Naive thymus-derived CD4-positive, alpha-beta T cell (primary cell): ENCODE measurements around the gene TTLL5. TPM values are rescaled to one million over a fixed set of nuclear protein-coding genes. Genes with fewer than 3 reads are reported as not detected.
A peak's percentile ranks its signal among the peaks of the same experiment; 100 is the strongest.

Source experiments
- ATAC-seq: fragments of 150-1000 bp; cut with Tn5 transposase; 2 replicates; pipeline ENCODE4 v1.10.0; 2021; ENCODE audit warnings: mild to moderate bottlenecking, moderate library complexity
- CTCF ChIA-PET: fragments of 350-600 bp; sonication (Branson Sonifier 250); formaldehyde crosslinking; loops from one replicate; lab custom pipeline; 2021; ENCODE audit warnings: antibody characterized with exemption; lab: Charles Lee
- POLR2A ChIA-PET: fragments of 350-600 bp; sonication (Branson Sonifier 250); formaldehyde crosslinking; loops from one replicate; lab custom pipeline; 2021; ENCODE audit warnings: antibody characterized with exemption, inconsistent platforms; lab: Charles Lee
- DNase-seq, 9 donors: peaks; one replicate each; pipeline versions ENCODE4 v3.0.0 to v3.0.0-alpha.2; 2020 to 2022; ENCODE audit warnings: mixed read lengths in 1 of 9
- H3K27ac ChIP-seq: one replicate; pipeline ENCODE4 v1.7.0; 2013; ENCODE audit warnings: mild to moderate bottlenecking, low read depth, low read length, moderate library complexity
- H3K27me3 ChIP-seq, 2 donors: one replicate each; pipeline ENCODE4 v1.7.0; 2013; ENCODE audit warnings: low read length in 2 of 2, mild to moderate bottlenecking in 2 of 2, moderate library complexity in 2 of 2; ENCODE audit not compliant: control insufficient read depth in 2 of 2, insufficient read depth in 2 of 2
- H3K36me3 ChIP-seq, 3 experiments: 1 replicate in 2 of 3; 2 replicates in 1 of 3; pipeline ENCODE4 v1.7.0; 2013; ENCODE audit warnings: low read length in 3 of 3, mild to moderate bottlenecking in 3 of 3, moderate library complexity in 1 of 3; ENCODE audit not compliant: insufficient read depth in 3 of 3, control insufficient read depth in 2 of 3
- H3K4me1 ChIP-seq, 2 donors: one replicate each; pipeline ENCODE4 v1.7.0; 2013; ENCODE audit warnings: low read length in 2 of 2, mild to moderate bottlenecking in 2 of 2, moderate library complexity in 1 of 2; ENCODE audit not compliant: control insufficient read depth in 2 of 2, insufficient read depth in 2 of 2
- H3K4me3 ChIP-seq: 2 replicates; pipeline ENCODE4 v1.7.0; 2013; ENCODE audit warnings: mild to moderate bottlenecking, low read length
- H3K9me3 ChIP-seq, 3 experiments: 1 replicate in 2 of 3; 2 replicates in 1 of 3; pipeline ENCODE4 v1.7.0; 2013; ENCODE audit warnings: low read length in 3 of 3; ENCODE audit not compliant: control insufficient read depth in 2 of 3
- H3K27ac Mint-ChIP-seq, 9 donors: one replicate each; pipeline ENCODE4 v1.8.0; 2020 to 2022; ENCODE audit warnings: mixed read lengths in 9 of 9, mild to moderate bottlenecking in 8 of 9, moderate library complexity in 5 of 9, inconsistent platforms in 2 of 9
- H3K27me3 Mint-ChIP-seq, 5 donors: one replicate each; pipeline ENCODE4 v1.8.0; 2021 to 2022; ENCODE audit warnings: mixed read lengths in 5 of 5, mild to moderate bottlenecking in 1 of 5
- H3K36me3 Mint-ChIP-seq, 5 donors: one replicate each; pipeline ENCODE4 v1.8.0; 2020 to 2022; ENCODE audit warnings: mixed read lengths in 5 of 5, mild to moderate bottlenecking in 3 of 5, inconsistent platforms in 1 of 5
- H3K4me1 Mint-ChIP-seq, 7 donors: one replicate each; pipeline ENCODE4 v1.8.0; 2020 to 2022; ENCODE audit warnings: mixed read lengths in 7 of 7, mild to moderate bottlenecking in 3 of 7, inconsistent platforms in 1 of 7
- H3K4me3 Mint-ChIP-seq, 10 donors: one replicate each; pipeline ENCODE4 v1.8.0; 2020 to 2022; ENCODE audit warnings: mild to moderate bottlenecking in 10 of 10, mixed read lengths in 10 of 10, moderate library complexity in 6 of 10, inconsistent platforms in 2 of 10
- H3K9me3 Mint-ChIP-seq, 11 donors: one replicate each; pipeline ENCODE4 v1.8.0; 2020 to 2022; ENCODE audit warnings: mixed read lengths in 11 of 11, mild to moderate bottlenecking in 4 of 11, inconsistent platforms in 1 of 11, moderate library complexity in 1 of 11
- intact Hi-C, 2 donors: fragments of 100-400 bp; cut with micrococcal nuclease; formaldehyde crosslinking; loops; one replicate each; pipeline ENCODE4 v1.15.1; 2023
- polyA plus RNA-seq, 2 donors: library from polyadenylated mRNA; unstranded; fragments of 300-500 nt; fragmentation: Illumina TruSeq; gene quantifications; one replicate each; pipeline ENCODE4 v1.2.3, GENCODE V29; 2021
- total RNA-seq, 6 experiments: library from RNA in 5 of 6; stranded (reverse) in 5 of 6; gene quantifications; 1 replicate in 5 of 6; 2 replicates in 1 of 6; pipeline ENCODE4 v1.2.3 and lab custom pipeline; 2021 to 2026

TTLL5 gene
- total and polyA plus RNA-seq, 7 experiments from 2014 or later: 7.8 to 31.4 (median 21.5) TPM

GRCh38 chr14:75700295-75700694, 39.2 kb downstream of the TTLL5 start:
- ChIA-PET CTCF (no interaction called here), POLR2A (no interaction called here)
- Histone ChIP-seq H3K27me3 (no peaks in the 10 kb centered on the region), H3K4me3 (no peak overlapping the region), H3K36me3 (peaks cover 0 to 27% (median 0%) of the 10 kb centered on the region in 3 experiments), H3K27ac (no peak overlapping the region), H3K4me1 (no peaks in the 10 kb centered on the region), H3K9me3 (no peaks in the 10 kb centered on the region)
- Mint-ChIP-seq H3K27ac (no peak overlapping the region), H3K27me3 (no peaks in the 10 kb centered on the region), H3K36me3 (peaks cover 5 to 59% (median 33%) of the 10 kb centered on the region in 5 donors), H3K9me3 (peaks cover 0 to 2% (median 2%) of the 10 kb centered on the region in 11 donors), H3K4me3 (no peak overlapping the region), H3K4me1 (no peaks in the 10 kb centered on the region)
- intact Hi-C loops: no loop called here
- no peak for ATAC-seq
- no peak for DNase-seq

GRCh38 chr14:75702122-75702521, 41.1 kb downstream of the TTLL5 start:
- peaks cover 5 to 52% (median 20%) of the 10 kb centered on the region in 5 donors for H3K36me3 Mint-ChIP-seq
- no peaks in the 10 kb centered on the region for H3K9me3 Mint-ChIP-seq
- Histone ChIP-seq H3K9me3 (no peaks in the 10 kb centered on the region), H3K27ac (no peak overlapping the region), H3K27me3 (no peaks in the 10 kb centered on the region), H3K36me3 (peaks cover 0 to 27% (median 0%) of the 10 kb centered on the region in 3 experiments), H3K4me1 (no peaks in the 10 kb centered on the region), H3K4me3 (no peak overlapping the region)
- ChIA-PET CTCF (no interaction called here), POLR2A (interaction anchor here (0.6 kb wide), 1 partner anchor 1016 kb away, joined by 3 read pairs; no protein-coding TSS in a partner anchor)
- intact Hi-C loops: no loop called here
- no peaks in the 10 kb centered on the region for H3K4me1 Mint-ChIP-seq
- ATAC-seq (no peak), DNase-seq (no peak)
- no peaks in the 10 kb centered on the region for H3K27me3 Mint-ChIP-seq
- H3K4me3 Mint-ChIP-seq: no peak overlapping the region
- H3K27ac Mint-ChIP-seq: no peak overlapping the region

DNA sequence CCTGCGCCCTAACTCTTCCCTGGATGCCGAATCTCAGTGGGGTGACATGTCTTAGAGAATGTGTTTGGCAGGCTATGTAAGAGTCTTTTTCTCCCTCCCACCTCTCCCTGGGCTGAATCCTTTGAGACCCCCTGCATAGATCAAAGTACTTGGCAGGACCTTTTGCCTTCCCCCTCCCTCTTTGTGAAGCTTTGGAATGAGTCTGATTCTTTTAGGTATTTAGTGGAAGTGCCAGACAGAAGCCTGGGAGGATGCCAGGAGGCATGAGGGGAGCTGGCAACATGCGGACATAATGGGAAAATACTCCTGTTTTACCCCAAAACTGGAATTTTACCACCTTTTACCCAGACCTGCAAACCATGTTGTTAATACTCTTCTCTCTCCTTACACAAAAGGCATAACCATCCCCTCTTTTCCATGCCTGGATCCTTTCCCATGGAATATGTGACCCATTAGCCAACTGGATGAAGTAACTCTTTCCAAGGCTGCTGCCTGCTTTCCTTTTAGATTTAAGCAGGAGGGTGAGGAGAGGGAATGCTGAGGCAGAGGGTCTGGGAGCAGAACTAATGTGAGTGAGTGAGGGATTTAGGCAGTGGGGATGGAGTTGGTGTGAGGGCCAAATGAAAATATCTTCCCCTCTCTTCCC, 41.7 kb downstream of the TTLL5 start:
- Mint-ChIP-seq H3K4me3 (no peak overlapping the region), H3K9me3 (no peaks in the 10 kb centered on the region), H3K4me1 (no peaks in the 10 kb centered on the region), H3K27ac (peak overlapping the region in 1 of 9 donors; percentile 31), H3K27me3 (no peaks in the 10 kb centered on the region), H3K36me3 (peaks cover 5 to 50% (median 20%) of the 10 kb centered on the region in 5 donors)
- POLR2A ChIA-PET: no interaction called here
- Histone ChIP-seq H3K36me3 (peaks cover 0 to 27% (median 0%) of the 10 kb centered on the region in 3 experiments), H3K4me3 (no peak overlapping the region), H3K27me3 (no peaks in the 10 kb centered on the region), H3K27ac (no peak overlapping the region), H3K9me3 (no peaks in the 10 kb centered on the region), H3K4me1 (no peaks in the 10 kb centered on the region)
- no peak for DNase-seq
- CTCF ChIA-PET: no interaction called here
- intact Hi-C loops: no loop called here
- no peak for ATAC-seq

DNA sequence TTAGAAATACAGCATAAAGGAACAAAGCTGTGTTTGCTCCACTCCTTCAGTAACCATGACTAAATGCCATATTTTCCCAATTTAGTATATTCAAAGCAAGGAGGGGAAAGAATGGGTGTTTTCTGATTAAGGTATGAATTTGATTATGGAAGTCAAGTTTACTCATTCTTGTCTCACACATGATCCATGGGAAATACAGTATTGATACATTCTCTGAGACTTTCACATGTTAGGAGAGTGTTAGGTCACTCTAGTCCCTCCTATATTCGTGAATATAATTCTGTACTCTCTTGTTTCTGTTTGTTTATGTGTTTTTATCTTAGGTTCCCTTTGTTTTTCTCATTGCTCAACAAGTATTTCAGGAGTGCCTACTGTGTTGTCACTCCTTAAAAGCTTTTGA, 42.4 kb downstream of the TTLL5 start:
- DNase-seq: no peak
- Mint-ChIP-seq H3K27me3 (no peaks in the 10 kb centered on the region), H3K27ac (peak overlapping the region in 1 of 9 donors; percentile 53), H3K4me3 (no peak overlapping the region), H3K9me3 (no peaks in the 10 kb centered on the region), H3K4me1 (no peaks in the 10 kb centered on the region), H3K36me3 (peaks cover 5 to 46% (median 20%) of the 10 kb centered on the region in 5 donors)
- intact Hi-C loops: no loop called here
- ATAC-seq: no peak
- peaks cover 0 to 27% (median 0%) of the 10 kb centered on the region in 3 experiments for H3K36me3 ChIP-seq
- no peak overlapping the region for H3K27ac ChIP-seq
- H3K4me1 ChIP-seq: no peaks in the 10 kb centered on the region
- CTCF ChIA-PET: no interaction called here
- POLR2A ChIA-PET: no interaction called here
- H3K9me3 ChIP-seq: no peaks in the 10 kb centered on the region
- H3K4me3 ChIP-seq: no peak overlapping the region
- H3K27me3 ChIP-seq: no peaks in the 10 kb centered on the region

DNA sequence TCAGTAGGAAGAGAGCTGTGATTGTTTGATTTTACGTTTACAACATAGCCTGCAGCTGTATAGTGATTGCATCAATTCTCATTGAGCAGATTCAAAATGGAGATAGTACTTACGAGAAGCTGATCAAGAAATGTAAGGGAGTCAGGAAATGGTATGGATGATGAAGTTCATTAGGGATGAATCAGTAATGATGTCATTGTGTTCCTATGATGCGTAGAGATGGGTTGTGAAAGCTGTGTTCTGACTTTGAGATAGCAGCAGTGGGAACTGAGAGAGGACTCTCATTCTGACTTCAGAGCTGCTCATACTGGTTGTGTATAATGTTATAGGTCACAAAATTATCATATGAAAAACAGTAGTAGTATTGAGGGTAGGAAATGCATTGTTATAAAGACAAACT, 44.0 kb downstream of the TTLL5 start:
- ATAC-seq (no peak), DNase-seq (no peak)
- no peaks in the 10 kb centered on the region for H3K9me3 Mint-ChIP-seq
- Histone ChIP-seq H3K27ac (no peak overlapping the region), H3K36me3 (peaks cover 0 to 25% (median 0%) of the 10 kb centered on the region in 3 experiments), H3K9me3 (no peaks in the 10 kb centered on the region), H3K27me3 (no peaks in the 10 kb centered on the region), H3K4me1 (no peaks in the 10 kb centered on the region), H3K4me3 (no peak overlapping the region)
- ChIA-PET POLR2A (no interaction called here), CTCF (interaction anchor here (0.8 kb wide), 1 partner anchor 278 kb away, joined by 3 read pairs; no protein-coding TSS in a partner anchor)
- H3K27ac Mint-ChIP-seq: no peak overlapping the region
- no peaks in the 10 kb centered on the region for H3K27me3 Mint-ChIP-seq
- intact Hi-C loops: no loop called here
- H3K4me3 Mint-ChIP-seq: no peak overlapping the region
- peaks cover 0 to 39% (median 9%) of the 10 kb centered on the region in 5 donors for H3K36me3 Mint-ChIP-seq
- H3K4me1 Mint-ChIP-seq: no peaks in the 10 kb centered on the region

GRCh38 chr14:75709207-75709812, 48.3 kb downstream of the TTLL5 start:
- H3K9me3 Mint-ChIP-seq: no peaks in the 10 kb centered on the region
- ATAC-seq (peak; percentile 83), DNase-seq (peak in 8 of 9 donors; percentile 33 to 65 (median 56))
- no peak overlapping the region for H3K27ac Mint-ChIP-seq
- H3K4me1 ChIP-seq: no peaks in the 10 kb centered on the region
- intact Hi-C loops: loop anchor here (1.0 kb wide), 3 partner anchors 197 to 643 kb away; no protein-coding TSS in a partner anchor
- H3K36me3 ChIP-seq: peaks cover 0 to 6% (median 0%) of the 10 kb centered on the region in 3 experiments
- H3K27ac ChIP-seq: no peak overlapping the region
- H3K27me3 ChIP-seq: no peaks in the 10 kb centered on the region
- no peak overlapping the region for H3K4me3 ChIP-seq
- peaks cover 0 to 23% (median 3%) of the 10 kb centered on the region in 5 donors for H3K36me3 Mint-ChIP-seq
- no peaks in the 10 kb centered on the region for H3K27me3 Mint-ChIP-seq
- POLR2A ChIA-PET: interaction anchor here (0.5 to 1.6 kb wide), 2 partner anchors 55 to 274 kb away, joined by 7 to 12 read pairs; no protein-coding TSS in a partner anchor
- no peak overlapping the region for H3K4me3 Mint-ChIP-seq
- H3K9me3 ChIP-seq: no peaks in the 10 kb centered on the region
- CTCF ChIA-PET: interaction anchor here (0.8 to 5.6 kb wide), 12 partner anchors 11 to 643 kb away, joined by 3 to 48 read pairs (median 4); partner anchors contain the start of genes IFT43 and TGFB3
- no peaks in the 10 kb centered on the region for H3K4me1 Mint-ChIP-seq
